HEK293 (cell line): ENCODE measurements around the gene AGBL3.

Experiments
- CTCF ChIA-PET: fragments of 350-600 bp; formaldehyde crosslinking; extraction: SDS; loops from one replicate; lab custom pipeline; 2021; ENCODE audit warnings: antibody characterized with exemption; lab: Yijun Ruan, JAX
- POLR2A ChIA-PET: fragments of 300-600 bp; formaldehyde crosslinking; extraction: SDS; loops from one replicate; lab custom pipeline; 2020; ENCODE audit warnings: antibody characterized with exemption, inconsistent platforms; lab: Yijun Ruan, JAX
- H3K27ac ChIP-seq: fragments of 200-500 bp; sonication (Bioruptor generic); 2 replicates; pipeline ENCODE4 v1.5.1; 2014; ENCODE audit warnings: low read depth, low read length, control low read depth, inconsistent platforms; ENCODE audit errors: extremely low read depth
- H3K36me3 ChIP-seq, 2 experiments: fragments of 200-500 bp in 1 of 2; sonication (Bioruptor generic) in 1 of 2; 1 replicate in 1 of 2; 2 replicates in 1 of 2; pipeline ENCODE4 v1.5.1; 2014 to 2017; ENCODE audit warnings: inconsistent platforms in 2 of 2, low read length in 2 of 2; ENCODE audit not compliant: control insufficient read depth in 2 of 2, insufficient read depth in 1 of 2
- H3K4me1 ChIP-seq: fragments of 200-500 bp; sonication (Bioruptor generic); 2 replicates; pipeline ENCODE4 v1.5.1; 2014; ENCODE audit warnings: mild to moderate bottlenecking, low read length, inconsistent platforms; ENCODE audit not compliant: control insufficient read depth, insufficient read depth
- H3K4me3 ChIP-seq: 2 replicates; pipeline ENCODE4 v1.5.1; 2011; ENCODE audit warnings: low read depth, mild to moderate bottlenecking, control low read depth, low read length, moderate library complexity
- H3K9me3 ChIP-seq: fragments of 200-500 bp; sonication (Bioruptor generic); 2 replicates; pipeline ENCODE4 v1.5.1; 2014; ENCODE audit warnings: low read depth, low read length, inconsistent platforms; ENCODE audit not compliant: control insufficient read depth, insufficient read depth
- HOXC10 ChIP-seq: sonication (generic); formaldehyde crosslinking; IDR thresholded peaks from 2 replicates; pipeline ENCODE4 v1.8.1; 2023; ENCODE audit warnings: mild to moderate bottlenecking, missing genetic modification reagents
- KLF17 ChIP-seq: fragments of 450-650 bp; formaldehyde crosslinking; IDR thresholded peaks from 2 replicates; pipeline ENCODE4 v1.5.1; 2016; ENCODE audit warnings: missing biosample characterization, missing genetic modification characterization
- KLF7 ChIP-seq: fragments of 450-650 bp; formaldehyde crosslinking; IDR thresholded peaks from 2 replicates; pipeline ENCODE4 v1.5.1; 2016; ENCODE audit warnings: missing biosample characterization, missing genetic modification characterization, borderline replicate concordance
- TSHZ1 ChIP-seq: fragments of 450-650 bp; formaldehyde crosslinking; IDR thresholded peaks from 2 replicates; pipeline ENCODE4 v1.5.1; 2016; ENCODE audit warnings: missing biosample characterization, missing genetic modification characterization, borderline replicate concordance
- ZBTB20 ChIP-seq: fragments of 450-650 bp; formaldehyde crosslinking; IDR thresholded peaks from 2 replicates; pipeline ENCODE4 v1.5.1; 2016; ENCODE audit warnings: missing biosample characterization, missing genetic modification characterization
- ZBTB26 ChIP-seq: fragments of 450-650 bp; formaldehyde crosslinking; optimal IDR thresholded peaks from 2 replicates; pipeline ENCODE3; 2016; ENCODE audit warnings: missing biosample characterization, mild to moderate bottlenecking, missing genetic modification characterization
- ZNF114 ChIP-seq: fragments of 450-650 bp; formaldehyde crosslinking; IDR thresholded peaks from 2 replicates; pipeline ENCODE4 v1.5.0; 2017; ENCODE audit warnings: missing biosample characterization, missing genetic modification characterization
- ZNF335 ChIP-seq: fragments of 450-650 bp; formaldehyde crosslinking; conservative IDR thresholded peaks from 2 replicates; pipeline ENCODE4 v1.5.1; 2016; ENCODE audit warnings: missing biosample characterization, missing genetic modification characterization
- ZNF518A ChIP-seq: fragments of 450-650 bp; formaldehyde crosslinking; conservative IDR thresholded peaks from 2 replicates; pipeline ENCODE4 v1.5.1; 2016; ENCODE audit warnings: low read depth, missing biosample characterization, missing genetic modification characterization
- ZNF529 ChIP-seq: fragments of 450-650 bp; formaldehyde crosslinking; IDR thresholded peaks from 2 replicates; pipeline ENCODE4 v1.5.1; 2017; ENCODE audit warnings: missing genetic modification characterization, missing biosample characterization; ENCODE audit not compliant: insufficient replicate concordance
- ZNF626 ChIP-seq: fragments of 450-650 bp; sonication (Bioruptor Pico); formaldehyde crosslinking; IDR thresholded peaks from 2 replicates; pipeline ENCODE4 v1.5.1; 2018; ENCODE audit warnings: missing biosample characterization, missing genetic modification characterization, inconsistent platforms
- ZNF654 ChIP-seq: fragments of 450-650 bp; formaldehyde crosslinking; IDR thresholded peaks from 2 replicates; pipeline ENCODE4 v1.5.1; 2016; ENCODE audit warnings: low read depth, missing biosample characterization, missing genetic modification characterization
- ZNF792 ChIP-seq: fragments of 450-650 bp; formaldehyde crosslinking; IDR thresholded peaks from 2 replicates; pipeline ENCODE4 v1.5.1; 2016; ENCODE audit warnings: missing biosample characterization, missing genetic modification characterization
- TF ChIP-seq, protein P1 (sequence below): fragments of 450-650 bp; formaldehyde crosslinking; IDR thresholded peaks from 2 replicates; pipeline ENCODE4 v1.5.1; 2016; ENCODE audit warnings: missing biosample characterization, missing genetic modification characterization

Gene AGBL3

GRCh38 chr7:134954197-134955082, 31.9 kb upstream of the AGBL3 start:
- ChIA-PET CTCF (interaction anchor here (0.5 to 2.5 kb wide), 22 partner anchors 8 to 1560 kb away, joined by 3 to 10 read pairs (median 4); no protein-coding TSS in a partner anchor), POLR2A (no interaction called here)
- Histone ChIP-seq H3K9me3 (no peaks in the 10 kb centered on the region), H3K36me3 (peaks cover 10 to 62% of the 10 kb centered on the region in 2 experiments), H3K4me3 (no peak overlapping the region)
- no peak for TF ChIP-seq ZBTB26 (tag by site-specific recombination)
- TF ChIP-seq ZNF654 (tag by site-specific recombination), result peak; percentile 60
- TF ChIP-seq, all 188 proteins: peak for 1
- no peaks in the 10 kb centered on the region for H3K4me1 ChIP-seq
- H3K27ac ChIP-seq, result no peak overlapping the region

DNA sequence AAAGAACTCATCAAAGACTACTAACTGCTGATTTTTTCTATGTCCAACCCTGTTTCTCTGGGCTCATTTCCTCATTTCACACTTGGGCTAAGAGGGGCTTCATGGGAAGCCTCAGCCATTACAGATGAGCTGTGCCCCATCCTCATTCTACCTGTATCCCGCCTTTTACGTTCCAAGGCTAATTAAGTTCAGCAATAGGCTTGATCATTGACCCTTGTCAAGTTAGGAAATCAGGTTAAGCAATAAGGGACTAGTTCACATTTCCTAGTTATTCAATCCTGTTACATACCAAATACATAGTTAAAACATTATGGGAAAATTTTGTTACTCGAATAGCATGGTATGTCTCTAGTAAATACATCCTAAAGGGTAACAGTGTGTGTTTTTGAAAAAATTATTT, 29.3 kb upstream of the AGBL3 start:
- TF ChIP-seq ZNF335 (no peak), KLF17 (tag by site-specific recombination) (no peak), TSHZ1 (no peak), HOXC10 (no peak), ZNF114 (no peak)
- Histone ChIP-seq H3K9me3 (no peaks in the 10 kb centered on the region), H3K27ac (no peak overlapping the region), H3K36me3 (peaks cover 2 to 62% of the 10 kb centered on the region in 2 experiments; a peak in 2 of 3 replicates), H3K4me1 (no peaks in the 10 kb centered on the region), H3K4me3 (no peak overlapping the region)
- ChIA-PET CTCF (interaction anchor here (0.6 to 0.8 kb wide), 2 partner anchors 232 to 277 kb away, joined by 3 to 4 read pairs; no protein-coding TSS in a partner anchor), POLR2A (no interaction called here)

- no peak overlapping the region for H3K27ac ChIP-seq
- H3K36me3 ChIP-seq, result peaks cover 0 to 64% of the 10 kb centered on the region in 2 experiments; a peak in 2 of 3 replicates
- CTCF ChIA-PET, result no interaction called here
- TF ChIP-seq ZNF518A, result no peak
- no peak for TF ChIP-seq ZNF529 (tag by site-specific recombination)
- TF ChIP-seq ZNF792 (tag by site-specific recombination), result no peak
- TF ChIP-seq, protein P1, sequence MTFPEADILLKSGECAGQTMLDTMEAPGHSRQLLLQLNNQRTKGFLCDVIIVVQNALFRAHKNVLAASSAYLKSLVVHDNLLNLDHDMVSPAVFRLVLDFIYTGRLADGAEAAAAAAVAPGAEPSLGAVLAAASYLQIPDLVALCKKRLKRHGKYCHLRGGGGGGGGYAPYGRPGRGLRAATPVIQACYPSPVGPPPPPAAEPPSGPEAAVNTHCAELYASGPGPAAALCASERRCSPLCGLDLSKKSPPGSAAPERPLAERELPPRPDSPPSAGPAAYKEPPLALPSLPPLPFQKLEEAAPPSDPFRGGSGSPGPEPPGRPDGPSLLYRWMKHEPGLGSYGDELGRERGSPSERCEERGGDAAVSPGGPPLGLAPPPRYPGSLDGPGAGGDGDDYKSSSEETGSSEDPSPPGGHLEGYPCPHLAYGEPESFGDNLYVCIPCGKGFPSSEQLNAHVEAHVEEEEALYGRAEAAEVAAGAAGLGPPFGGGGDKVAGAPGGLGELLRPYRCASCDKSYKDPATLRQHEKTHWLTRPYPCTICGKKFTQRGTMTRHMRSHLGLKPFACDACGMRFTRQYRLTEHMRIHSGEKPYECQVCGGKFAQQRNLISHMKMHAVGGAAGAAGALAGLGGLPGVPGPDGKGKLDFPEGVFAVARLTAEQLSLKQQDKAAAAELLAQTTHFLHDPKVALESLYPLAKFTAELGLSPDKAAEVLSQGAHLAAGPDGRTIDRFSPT (tag by site-specific recombination), result no peak
- no peak for TF ChIP-seq ZNF654 (tag by site-specific recombination)
- no peak for TF ChIP-seq KLF7 (tag by site-specific recombination)
- no peak for TF ChIP-seq ZBTB20 (tag by site-specific recombination)
- no peak for TF ChIP-seq ZNF626 (tag by site-specific recombination)
Observed at GRCh38 chr7:134959810-134960209, 26.5 kb upstream of the AGBL3 start.

More at GRCh38 chr7:134959810-134960209, 26.5 kb upstream of the AGBL3 start:
- Histone ChIP-seq H3K4me3 (no peak overlapping the region), H3K9me3 (no peaks in the 10 kb centered on the region), H3K4me1 (no peaks in the 10 kb centered on the region)
- POLR2A ChIA-PET, result no interaction called here
